IMR-90 (cell line): ENCODE measurements around the gene CMTM1.

Experiments used
- CEBPB ChIP-seq: IDR thresholded peaks from 2 replicates; pipeline ENCODE4 v1.6.1; 2012; ENCODE audit warnings: low read depth, low read length, improper control_type of control experiment
- FOS ChIP-seq: fragments of 150-350 bp; IDR thresholded peaks from 2 replicates; pipeline ENCODE4 v1.6.1; 2016; ENCODE audit warnings: low read depth, low read length
- MAZ ChIP-seq: IDR thresholded peaks from 2 replicates; pipeline ENCODE4 v1.6.1; 2012; ENCODE audit warnings: low read depth, mild to moderate bottlenecking, low read length, improper control_type of control experiment, moderate library complexity, borderline replicate concordance
- POLR2A ChIP-seq: IDR thresholded peaks from 2 replicates; pipeline ENCODE4 v1.6.1; 2012; ENCODE audit warnings: mild to moderate bottlenecking, low read depth, low read length
- RAD21 ChIP-seq: IDR thresholded peaks from 2 replicates; pipeline ENCODE4 v1.6.1; 2012; ENCODE audit warnings: low read length, improper control_type of control experiment
- RCOR1 ChIP-seq: IDR thresholded peaks from 2 replicates; pipeline ENCODE4 v1.6.1; 2012; ENCODE audit warnings: mild to moderate bottlenecking, low read length, improper control_type of control experiment; ENCODE audit not compliant: insufficient replicate concordance
- SMC3 ChIP-seq: fragments of 150-350 bp; IDR thresholded peaks from 2 replicates; pipeline ENCODE4 v1.6.1; 2016; ENCODE audit warnings: low read depth, mild to moderate bottlenecking, antibody characterized with exemption, low read length, moderate library complexity
- TF ChIP-seq, protein P1 (sequence below): conservative IDR thresholded peaks from 2 replicates; pipeline ENCODE4 v1.5.1; 2012; ENCODE audit warnings: mild to moderate bottlenecking, low read depth, low read length, improper control_type of control experiment
- TF ChIP-seq, protein P2 (sequence below): fragments of 150-350 bp; IDR thresholded peaks from 2 replicates; pipeline ENCODE4 v1.6.1; 2016; ENCODE audit warnings: low read depth, mild to moderate bottlenecking, low read length, moderate library complexity, borderline replicate concordance

- TF ChIP-seq, protein P1, sequence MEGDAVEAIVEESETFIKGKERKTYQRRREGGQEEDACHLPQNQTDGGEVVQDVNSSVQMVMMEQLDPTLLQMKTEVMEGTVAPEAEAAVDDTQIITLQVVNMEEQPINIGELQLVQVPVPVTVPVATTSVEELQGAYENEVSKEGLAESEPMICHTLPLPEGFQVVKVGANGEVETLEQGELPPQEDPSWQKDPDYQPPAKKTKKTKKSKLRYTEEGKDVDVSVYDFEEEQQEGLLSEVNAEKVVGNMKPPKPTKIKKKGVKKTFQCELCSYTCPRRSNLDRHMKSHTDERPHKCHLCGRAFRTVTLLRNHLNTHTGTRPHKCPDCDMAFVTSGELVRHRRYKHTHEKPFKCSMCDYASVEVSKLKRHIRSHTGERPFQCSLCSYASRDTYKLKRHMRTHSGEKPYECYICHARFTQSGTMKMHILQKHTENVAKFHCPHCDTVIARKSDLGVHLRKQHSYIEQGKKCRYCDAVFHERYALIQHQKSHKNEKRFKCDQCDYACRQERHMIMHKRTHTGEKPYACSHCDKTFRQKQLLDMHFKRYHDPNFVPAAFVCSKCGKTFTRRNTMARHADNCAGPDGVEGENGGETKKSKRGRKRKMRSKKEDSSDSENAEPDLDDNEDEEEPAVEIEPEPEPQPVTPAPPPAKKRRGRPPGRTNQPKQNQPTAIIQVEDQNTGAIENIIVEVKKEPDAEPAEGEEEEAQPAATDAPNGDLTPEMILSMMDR: no peak
- TF ChIP-seq, protein P2, sequence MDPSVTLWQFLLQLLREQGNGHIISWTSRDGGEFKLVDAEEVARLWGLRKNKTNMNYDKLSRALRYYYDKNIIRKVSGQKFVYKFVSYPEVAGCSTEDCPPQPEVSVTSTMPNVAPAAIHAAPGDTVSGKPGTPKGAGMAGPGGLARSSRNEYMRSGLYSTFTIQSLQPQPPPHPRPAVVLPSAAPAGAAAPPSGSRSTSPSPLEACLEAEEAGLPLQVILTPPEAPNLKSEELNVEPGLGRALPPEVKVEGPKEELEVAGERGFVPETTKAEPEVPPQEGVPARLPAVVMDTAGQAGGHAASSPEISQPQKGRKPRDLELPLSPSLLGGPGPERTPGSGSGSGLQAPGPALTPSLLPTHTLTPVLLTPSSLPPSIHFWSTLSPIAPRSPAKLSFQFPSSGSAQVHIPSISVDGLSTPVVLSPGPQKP: no peak
- TF ChIP-seq POLR2A (no peak), CEBPB (no peak), SMC3 (no peak), MAZ (no peak), RCOR1 (no peak), FOS (no peak), RAD21 (no peak)
Observed at GRCh38 chr16:66516509-66516807, 49.8 kb upstream of the CMTM1 start.
